ENCODE measurements around the gene VCL. TPM values are rescaled to one million over a fixed set of nuclear protein-coding genes. Genes with fewer than 3 reads are reported as not detected.
"Not testable (repeated sequence)": the region's sequence is repeated elsewhere in the genome, so short reads cannot be mapped to it uniquely, and the experiment has no call there.

The VCL gene
- total RNA-seq, 2 donors from 2014 or later: 170 to 239 TPM

- intact Hi-C loops (cut with DNase I): loop anchor here in 1 of 2 donors (5.0 kb wide), 1 partner anchor 168 kb away; no protein-coding TSS in a partner anchor
Measured at GRCh38 chr10:74055383-74056049, 57.6 kb downstream of the VCL start.

GRCh38 chr10:74056050-74056818 lies 58.3 kb downstream of the VCL start:
- no peak for DNase-seq
- peak; percentile 53 to 85 for ATAC-seq
- intact Hi-C loops (cut with DNase I): loop anchor here in 1 of 2 donors (5.0 kb wide), 1 partner anchor 169 kb away; no protein-coding TSS in a partner anchor

More at GRCh38 chr10:74055383-74056049, 57.6 kb downstream of the VCL start:
- no peak for DNase-seq
- no peak for ATAC-seq

GRCh38 chr10:74058071-74058470 lies 60.2 kb downstream of the VCL start:
- DNase-seq (no peak), ATAC-seq (no peak)
- intact Hi-C loops (cut with DNase I): loop anchor here in 1 of 2 donors (5.0 kb wide), 1 partner anchor 171 kb away; no protein-coding TSS in a partner anchor

GRCh38 chr10:74058658-74059057 lies 60.7 kb downstream of the VCL start:
- DNase-seq (no peak), ATAC-seq (peak in 1 of 2 donors; percentile 59)
- intact Hi-C loops (cut with DNase I): loop anchor here in 1 of 2 donors (5.0 kb wide), 1 partner anchor 171 kb away; no protein-coding TSS in a partner anchor

GRCh38 chr10:74061104-74061503 lies 63.2 kb downstream of the VCL start:
- no peak for DNase-seq
- intact Hi-C loops (cut with DNase I): no loop called here
- no peak for ATAC-seq

GRCh38 chr10:74061978-74062377 lies 64.1 kb downstream of the VCL start:
- intact Hi-C loops (cut with DNase I); DNase-seq; ATAC-seq: not testable (repeated sequence)

GRCh38 chr10:74063256-74063655 lies 65.3 kb downstream of the VCL start:
- ATAC-seq (no peak), DNase-seq (no peak)
- intact Hi-C loops (cut with DNase I): no loop called here

- intact Hi-C loops (cut with DNase I): no loop called here
Measured at GRCh38 chr10:74067373-74068352, 69.7 kb downstream of the VCL start.

GRCh38 chr10:74071157-74071556 lies 73.2 kb downstream of the VCL start:
- ATAC-seq (peak; percentile 86 to 89), DNase-seq (no peak)
- intact Hi-C loops (cut with DNase I): loop anchor here (10.0 kb wide), 2 partner anchors 66 to 186 kb away; no protein-coding TSS in a partner anchor

More at GRCh38 chr10:74067373-74068352, 69.7 kb downstream of the VCL start:
- peak; percentile 67 to 71 for ATAC-seq
- DNase-seq: no peak

- DNase-seq (no peak), ATAC-seq (no peak)
- intact Hi-C loops (cut with DNase I): loop anchor here (10.0 kb wide), 2 partner anchors 68 to 188 kb away; no protein-coding TSS in a partner anchor
Measured at GRCh38 chr10:74072503-74072902, 74.6 kb downstream of the VCL start.

- no peak for ATAC-seq
- no peak for DNase-seq
- intact Hi-C loops (cut with DNase I): loop anchor here (10.0 kb wide), 2 partner anchors 71 to 191 kb away; no protein-coding TSS in a partner anchor
Measured at GRCh38 chr10:74075906-74076305, 78.0 kb downstream of the VCL start.

GRCh38 chr10:74076961-74077360 lies 79.0 kb downstream of the VCL start:
- no peak for DNase-seq
- ATAC-seq: no peak
- intact Hi-C loops (cut with DNase I): loop anchor here (10.0 kb wide), 2 partner anchors 72 to 192 kb away; no protein-coding TSS in a partner anchor

GRCh38 chr10:74077416-74077815 lies 79.5 kb downstream of the VCL start:
- DNase-seq (no peak), ATAC-seq (no peak)
- intact Hi-C loops (cut with DNase I): loop anchor here (10.0 kb wide), 2 partner anchors 73 to 193 kb away; no protein-coding TSS in a partner anchor

- no peak for DNase-seq
- no peak for ATAC-seq
- intact Hi-C loops (cut with DNase I): loop anchor here (10.0 kb wide), 2 partner anchors 73 to 193 kb away; no protein-coding TSS in a partner anchor
Measured at GRCh38 chr10:74078037-74078436, 80.1 kb downstream of the VCL start.

GRCh38 chr10:74079028-74079935 lies 81.4 kb downstream of the VCL start:
- ATAC-seq: no peak
- intact Hi-C loops (cut with DNase I): loop anchor here (10.0 kb wide), 2 partner anchors 74 to 194 kb away; no protein-coding TSS in a partner anchor
- DNase-seq: no peak

GRCh38 chr10:74079936-74080590 lies 82.1 kb downstream of the VCL start:
- intact Hi-C loops (cut with DNase I): loop anchor here (5.0 to 10.0 kb wide), 4 partner anchors 75 to 195 kb away; no protein-coding TSS in a partner anchor
- DNase-seq (no peak), ATAC-seq (no peak)
